Neural progenitor cell (in vitro differentiated cells): ENCODE results near the gene ITGAD. TPM values are rescaled to one million over a fixed set of nuclear protein-coding genes. Genes with fewer than 3 reads are reported as not detected.

Experiments used
- DNase-seq: peaks from one replicate; pipeline ENCODE4 v3.0.0-alpha.2; 2016; ENCODE audit warnings: low spot score
- H2AFZ ChIP-seq: fragments of 200-600 bp; sonication (generic); replicated peaks from 2 replicates; pipeline ENCODE4 v1.6.1; 2016; ENCODE audit warnings: antibody characterized with exemption
- H3F3A ChIP-seq: fragments of 200-600 bp; sonication (generic); 2 replicates; pipeline ENCODE4 v1.6.1; 2016; ENCODE audit warnings: antibody characterized with exemption, low read depth
- H3K27ac ChIP-seq: fragments of 200-600 bp; sonication (generic); 2 replicates; pipeline ENCODE4 v1.5.1; 2016; ENCODE audit warnings: mild to moderate bottlenecking
- H3K27me3 ChIP-seq: fragments of 200-600 bp; sonication (generic); 2 replicates; pipeline ENCODE4 v1.6.1; 2016; ENCODE audit warnings: mild to moderate bottlenecking, moderate library complexity
- H3K36me3 ChIP-seq: fragments of 200-600 bp; sonication (generic); 2 replicates; pipeline ENCODE4 v1.5.1; 2016
- H3K4me1 ChIP-seq: fragments of 200-600 bp; sonication (generic); 2 replicates; pipeline ENCODE4 v1.6.1; 2016; ENCODE audit warnings: mixed run types
- H3K4me2 ChIP-seq: fragments of 200-600 bp; sonication (generic); 2 replicates; pipeline ENCODE4 v1.6.1; 2016
- H3K4me3 ChIP-seq: fragments of 200-600 bp; sonication (generic); 2 replicates; pipeline ENCODE4 v1.5.1; 2016
- H3K79me2 ChIP-seq: fragments of 200-600 bp; sonication (generic); 2 replicates; pipeline ENCODE4 v1.6.1; 2016; ENCODE audit warnings: low read depth
- H3K9ac ChIP-seq: fragments of 200-600 bp; sonication (generic); 2 replicates; pipeline ENCODE4 v1.6.1; 2016
- H3K9me3 ChIP-seq: fragments of 200-600 bp; sonication (generic); 2 replicates; pipeline ENCODE4 v1.5.1; 2016; ENCODE audit warnings: low read depth
- H4K20me1 ChIP-seq: fragments of 200-600 bp; sonication (generic); 2 replicates; pipeline ENCODE4 v1.6.1; 2016; ENCODE audit warnings: low read depth
- H3K27ac Mint-ChIP-seq: 3 replicates; pipeline ENCODE4 v1.8.0; 2021; ENCODE audit warnings: mixed read lengths
- H3K27me3 Mint-ChIP-seq: 2 replicates; pipeline ENCODE4 v1.8.0; 2022; ENCODE audit warnings: low read depth, mild to moderate bottlenecking, inconsistent platforms, moderate library complexity, mixed read lengths; ENCODE audit not compliant: insufficient read depth
- H3K36me3 Mint-ChIP-seq: 3 replicates; pipeline ENCODE4 v1.8.0; 2021; ENCODE audit warnings: mixed read lengths
- H3K4me1 Mint-ChIP-seq: 3 replicates; pipeline ENCODE4 v1.8.0; 2021; ENCODE audit warnings: mixed read lengths
- H3K4me3 Mint-ChIP-seq: 3 replicates; pipeline ENCODE4 v1.8.0; 2021; ENCODE audit warnings: mild to moderate bottlenecking, moderate library complexity, mixed read lengths
- H3K9me3 Mint-ChIP-seq: 3 replicates; pipeline ENCODE4 v1.8.0; 2020; ENCODE audit warnings: mixed read lengths
- CTCF ChIP-seq: fragments of 200-600 bp; sonication (generic); IDR thresholded peaks from 2 replicates; pipeline ENCODE4 v1.5.1; 2017; ENCODE audit warnings: antibody characterized with exemption, mild to moderate bottlenecking
- EZH2 ChIP-seq: fragments of 200-600 bp; sonication (generic); IDR thresholded peaks from 2 replicates; pipeline ENCODE4 v1.6.1; 2017; ENCODE audit warnings: antibody characterized with exemption, mild to moderate bottlenecking, moderate library complexity
- EZH2phosphoT487 ChIP-seq: fragments of 200-600 bp; sonication (generic); IDR thresholded peaks from 2 replicates; pipeline ENCODE4 v1.6.1; 2017; ENCODE audit warnings: antibody characterized with exemption
- total RNA-seq: library from RNA; depleted of rRNA; stranded (reverse); fragments of >200 nt; gene quantifications from 2 replicates; pipeline ENCODE4 v1.2.3, GENCODE V29; 2015; ENCODE audit warnings: low replicate concordance

Gene ITGAD
- total RNA-seq, 1 donor from 2014 or later: not detected

- H4K20me1 ChIP-seq: no peaks in the 10 kb centered on the region
- no peaks in the 10 kb centered on the region for H3K79me2 ChIP-seq
- H3K27me3 ChIP-seq: no peaks in the 10 kb centered on the region
- no peaks in the 10 kb centered on the region for H3F3A ChIP-seq
- H3K4me3 ChIP-seq: no peak overlapping the region
- no peak for DNase-seq
- no peaks in the 10 kb centered on the region for H3K4me1 ChIP-seq
- no peak overlapping the region for H3K9ac ChIP-seq
- Mint-ChIP-seq H3K36me3 (no peaks in the 10 kb centered on the region), H3K9me3 (no peaks in the 10 kb centered on the region), H3K27ac (no peak overlapping the region), H3K4me3 (no peak overlapping the region), H3K4me1 (no peaks in the 10 kb centered on the region), H3K27me3 (peaks cover 7% of the 10 kb centered on the region)
- no peak for TF ChIP-seq EZH2phosphoT487
- no peak for TF ChIP-seq CTCF
- TF ChIP-seq EZH2: no peak
- H3K4me2 ChIP-seq: no peak overlapping the region
- H3K36me3 ChIP-seq: no peaks in the 10 kb centered on the region
- H3K27ac ChIP-seq: no peak overlapping the region
- no peaks in the 10 kb centered on the region for H3K9me3 ChIP-seq
- no peak overlapping the region for H2AFZ ChIP-seq
These were observed 31.7 kb upstream of the ITGAD start for GRCh38 chr16:31361201-31362110.

DNA sequence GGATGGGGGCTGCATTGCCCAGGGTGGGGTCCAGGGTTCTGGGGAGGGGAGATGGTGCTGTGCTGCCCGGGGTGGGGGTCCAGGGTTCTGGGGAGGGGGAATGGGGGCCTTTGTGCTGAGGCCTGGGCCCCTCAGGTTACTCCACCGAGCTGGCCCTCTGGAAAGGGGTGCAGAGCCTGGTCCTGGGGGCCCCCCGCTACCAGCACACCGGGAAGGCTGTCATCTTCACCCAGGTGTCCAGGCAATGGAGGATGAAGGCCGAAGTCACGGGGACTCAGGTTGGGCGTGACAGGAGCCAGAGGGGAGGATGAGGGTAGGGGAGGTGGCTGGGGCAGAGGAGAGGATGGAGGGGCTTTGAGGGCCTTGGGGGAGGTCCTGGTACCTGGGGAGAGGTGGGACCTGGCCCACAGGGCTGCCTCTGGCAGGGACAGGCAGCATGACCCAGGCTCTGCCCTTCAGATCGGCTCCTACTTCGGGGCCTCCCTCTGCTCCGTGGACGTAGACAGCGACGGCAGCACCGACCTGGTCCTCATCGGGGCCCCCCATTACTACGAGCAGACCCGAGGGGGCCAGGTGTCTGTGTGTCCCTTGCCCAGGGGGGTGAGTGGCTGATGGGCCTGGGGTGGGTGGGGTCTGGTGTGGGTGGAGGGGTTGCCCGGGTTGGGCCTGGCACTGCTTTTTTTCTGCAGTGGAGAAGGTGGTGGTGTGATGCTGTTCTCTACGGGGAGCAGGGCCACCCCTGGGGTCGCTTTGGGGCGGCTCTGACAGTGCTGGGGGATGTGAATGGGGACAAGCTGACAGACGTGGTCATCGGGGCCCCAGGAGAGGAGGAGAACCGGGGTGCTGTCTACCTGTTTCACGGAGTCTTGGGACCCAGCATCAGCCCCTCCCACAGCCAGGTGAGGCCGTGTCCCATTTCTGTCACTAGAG lies 30.4 kb upstream of the ITGAD start:
- no peaks in the 10 kb centered on the region for H3K9me3 ChIP-seq
- Mint-ChIP-seq H3K9me3 (peaks cover 1% of the 10 kb centered on the region), H3K27ac (no peak overlapping the region), H3K36me3 (no peaks in the 10 kb centered on the region), H3K4me3 (no peak overlapping the region), H3K4me1 (peaks cover 3% of the 10 kb centered on the region), H3K27me3 (peaks cover 8% of the 10 kb centered on the region)
- no peaks in the 10 kb centered on the region for H3K27me3 ChIP-seq
- H3K4me2 ChIP-seq: no peak overlapping the region
- no peaks in the 10 kb centered on the region for H3K36me3 ChIP-seq
- DNase-seq: no peak
- no peak overlapping the region for H3K27ac ChIP-seq
- no peaks in the 10 kb centered on the region for H3K4me1 ChIP-seq
- H3K4me3 ChIP-seq: no peak overlapping the region
- no peak overlapping the region for H2AFZ ChIP-seq
- H3F3A ChIP-seq: no peaks in the 10 kb centered on the region
- no peak overlapping the region for H3K9ac ChIP-seq
- H3K79me2 ChIP-seq: no peaks in the 10 kb centered on the region
- no peak for TF ChIP-seq CTCF
- no peak for TF ChIP-seq EZH2phosphoT487
- TF ChIP-seq EZH2: no peak
- no peaks in the 10 kb centered on the region for H4K20me1 ChIP-seq

DNA sequence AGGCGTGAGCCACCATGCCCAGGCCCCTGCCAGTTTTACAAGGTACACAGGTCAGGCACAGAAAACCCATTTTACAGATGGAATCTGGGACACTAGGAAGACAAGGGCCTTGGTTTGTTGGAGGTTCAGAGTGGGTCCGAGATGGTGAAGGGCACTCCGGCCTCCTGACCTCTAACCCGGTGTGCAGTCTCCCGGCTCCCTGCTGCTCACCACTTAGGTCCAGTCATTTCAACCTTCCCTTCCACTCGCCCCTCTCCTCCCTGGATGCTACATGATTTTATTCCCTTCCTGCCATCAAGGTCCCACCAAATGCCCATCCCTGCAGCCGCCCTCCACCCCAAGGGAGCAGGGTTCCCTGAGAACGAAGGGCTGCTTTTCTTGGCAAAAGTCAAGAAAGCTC lies 29.4 kb upstream of the ITGAD start:
- Histone ChIP-seq H3K27ac (no peak overlapping the region), H3K9me3 (no peaks in the 10 kb centered on the region), H3K4me1 (no peaks in the 10 kb centered on the region), H3K79me2 (no peaks in the 10 kb centered on the region), H4K20me1 (no peaks in the 10 kb centered on the region), H2AFZ (no peak overlapping the region), H3K27me3 (no peaks in the 10 kb centered on the region), H3K4me3 (no peak overlapping the region), H3K9ac (no peak overlapping the region), H3K36me3 (no peaks in the 10 kb centered on the region), H3F3A (no peaks in the 10 kb centered on the region), H3K4me2 (no peak overlapping the region)
- Mint-ChIP-seq H3K27me3 (peaks cover 11% of the 10 kb centered on the region), H3K27ac (no peak overlapping the region), H3K36me3 (no peaks in the 10 kb centered on the region), H3K4me3 (no peak overlapping the region), H3K4me1 (peaks cover 6% of the 10 kb centered on the region), H3K9me3 (peaks cover 4% of the 10 kb centered on the region)
- no peak for DNase-seq
- TF ChIP-seq EZH2 (no peak), EZH2phosphoT487 (no peak), CTCF (no peak)
